Measurements from ENCODE around the gene PITPNM1.

The PITPNM1 gene

GRCh38 chr11:67484847-67485311 lies 20.3 kb downstream of the PITPNM1 start:
- H3K27ac ChIP-seq (replicated peaks), result no peak overlapping the region
- no peak overlapping the region for H3K4me3 ChIP-seq (replicated peaks; ENCODE audit: insufficient read depth, low read length)
- DNase-seq (ENCODE audit: low read depth in 1 of 2, low spot score in 1 of 2), result peak; percentile 51 to 76
- H3K27me3 ChIP-seq (ENCODE audit: insufficient read depth, poor library complexity, severe bottlenecking), result no peaks in the 10 kb centered on the region
- TF ChIP-seq POLR2AphosphoS5 (IDR thresholded peaks at IDR 0.05; ENCODE audit: low read depth) (no peak), GABPA (IDR thresholded peaks at IDR 0.05; ENCODE audit: low read depth) (no peak), SPI1 (IDR thresholded peaks at IDR 0.05; ENCODE audit: borderline replicate concordance, low read depth) (peak; percentile 47; the same call in 1 of the 2 replicates)
- TF ChIP-seq, protein P1, sequence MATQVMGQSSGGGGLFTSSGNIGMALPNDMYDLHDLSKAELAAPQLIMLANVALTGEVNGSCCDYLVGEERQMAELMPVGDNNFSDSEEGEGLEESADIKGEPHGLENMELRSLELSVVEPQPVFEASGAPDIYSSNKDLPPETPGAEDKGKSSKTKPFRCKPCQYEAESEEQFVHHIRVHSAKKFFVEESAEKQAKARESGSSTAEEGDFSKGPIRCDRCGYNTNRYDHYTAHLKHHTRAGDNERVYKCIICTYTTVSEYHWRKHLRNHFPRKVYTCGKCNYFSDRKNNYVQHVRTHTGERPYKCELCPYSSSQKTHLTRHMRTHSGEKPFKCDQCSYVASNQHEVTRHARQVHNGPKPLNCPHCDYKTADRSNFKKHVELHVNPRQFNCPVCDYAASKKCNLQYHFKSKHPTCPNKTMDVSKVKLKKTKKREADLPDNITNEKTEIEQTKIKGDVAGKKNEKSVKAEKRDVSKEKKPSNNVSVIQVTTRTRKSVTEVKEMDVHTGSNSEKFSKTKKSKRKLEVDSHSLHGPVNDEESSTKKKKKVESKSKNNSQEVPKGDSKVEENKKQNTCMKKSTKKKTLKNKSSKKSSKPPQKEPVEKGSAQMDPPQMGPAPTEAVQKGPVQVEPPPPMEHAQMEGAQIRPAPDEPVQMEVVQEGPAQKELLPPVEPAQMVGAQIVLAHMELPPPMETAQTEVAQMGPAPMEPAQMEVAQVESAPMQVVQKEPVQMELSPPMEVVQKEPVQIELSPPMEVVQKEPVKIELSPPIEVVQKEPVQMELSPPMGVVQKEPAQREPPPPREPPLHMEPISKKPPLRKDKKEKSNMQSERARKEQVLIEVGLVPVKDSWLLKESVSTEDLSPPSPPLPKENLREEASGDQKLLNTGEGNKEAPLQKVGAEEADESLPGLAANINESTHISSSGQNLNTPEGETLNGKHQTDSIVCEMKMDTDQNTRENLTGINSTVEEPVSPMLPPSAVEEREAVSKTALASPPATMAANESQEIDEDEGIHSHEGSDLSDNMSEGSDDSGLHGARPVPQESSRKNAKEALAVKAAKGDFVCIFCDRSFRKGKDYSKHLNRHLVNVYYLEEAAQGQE (IDR thresholded peaks at IDR 0.05; ENCODE audit: insufficient replicate concordance, low read depth), result no peak
- TF ChIP-seq, protein P2, sequence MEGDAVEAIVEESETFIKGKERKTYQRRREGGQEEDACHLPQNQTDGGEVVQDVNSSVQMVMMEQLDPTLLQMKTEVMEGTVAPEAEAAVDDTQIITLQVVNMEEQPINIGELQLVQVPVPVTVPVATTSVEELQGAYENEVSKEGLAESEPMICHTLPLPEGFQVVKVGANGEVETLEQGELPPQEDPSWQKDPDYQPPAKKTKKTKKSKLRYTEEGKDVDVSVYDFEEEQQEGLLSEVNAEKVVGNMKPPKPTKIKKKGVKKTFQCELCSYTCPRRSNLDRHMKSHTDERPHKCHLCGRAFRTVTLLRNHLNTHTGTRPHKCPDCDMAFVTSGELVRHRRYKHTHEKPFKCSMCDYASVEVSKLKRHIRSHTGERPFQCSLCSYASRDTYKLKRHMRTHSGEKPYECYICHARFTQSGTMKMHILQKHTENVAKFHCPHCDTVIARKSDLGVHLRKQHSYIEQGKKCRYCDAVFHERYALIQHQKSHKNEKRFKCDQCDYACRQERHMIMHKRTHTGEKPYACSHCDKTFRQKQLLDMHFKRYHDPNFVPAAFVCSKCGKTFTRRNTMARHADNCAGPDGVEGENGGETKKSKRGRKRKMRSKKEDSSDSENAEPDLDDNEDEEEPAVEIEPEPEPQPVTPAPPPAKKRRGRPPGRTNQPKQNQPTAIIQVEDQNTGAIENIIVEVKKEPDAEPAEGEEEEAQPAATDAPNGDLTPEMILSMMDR (IDR thresholded peaks at IDR 0.05; ENCODE audit: insufficient read depth, low read length), result no peak

DNA sequence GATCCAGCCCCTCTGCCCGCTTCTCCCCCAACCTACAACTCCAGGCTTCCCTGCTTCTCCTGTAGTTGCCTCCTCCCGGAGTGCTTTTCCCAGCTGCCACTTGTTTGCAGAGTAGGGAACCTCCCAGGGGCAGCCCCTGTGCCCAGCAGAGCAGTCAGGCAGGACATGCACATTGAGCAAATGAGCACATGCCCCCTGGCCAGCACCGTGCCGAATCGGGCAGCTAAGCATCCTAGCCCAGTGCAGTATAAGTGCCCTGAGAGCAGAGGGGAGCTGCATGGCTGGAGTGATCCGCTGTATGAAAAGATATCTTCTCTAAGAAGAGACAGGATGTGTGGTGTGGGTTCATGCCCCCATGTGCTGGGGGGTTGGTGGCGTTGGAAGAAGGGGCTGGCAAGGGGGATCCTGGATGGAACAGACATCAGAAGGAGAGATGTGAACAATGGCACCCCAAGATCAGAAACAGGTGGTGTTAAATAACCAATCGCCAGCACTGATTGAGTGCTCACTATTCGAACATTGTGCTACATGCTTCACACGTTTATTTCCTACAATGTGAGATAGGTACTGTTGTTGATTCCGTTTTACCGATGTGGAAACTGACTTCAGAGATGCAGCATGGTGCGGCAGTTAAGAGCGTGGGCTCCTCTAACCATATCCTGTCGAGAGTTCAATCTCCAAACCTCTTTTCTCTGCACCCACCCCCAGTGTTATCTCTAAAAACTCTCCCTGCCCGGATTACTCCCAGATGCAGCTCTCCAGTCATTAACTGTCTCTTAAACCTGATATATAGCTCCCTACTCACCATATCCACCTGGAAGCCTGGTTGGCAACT lies 21.1 kb downstream of the PITPNM1 start:
- H3K27me3 ChIP-seq (ENCODE audit: insufficient read depth, poor library complexity, severe bottlenecking), result no peaks in the 10 kb centered on the region
- H3K27ac ChIP-seq (replicated peaks), result no peak overlapping the region
- no peak overlapping the region for H3K4me3 ChIP-seq (replicated peaks; ENCODE audit: insufficient read depth, low read length)
- DNase-seq (ENCODE audit: low read depth in 1 of 2, low spot score in 1 of 2), result no peak
- TF ChIP-seq GABPA (IDR thresholded peaks at IDR 0.05; ENCODE audit: low read depth) (no peak), POLR2AphosphoS5 (IDR thresholded peaks at IDR 0.05; ENCODE audit: low read depth) (no peak), SPI1 (IDR thresholded peaks at IDR 0.05; ENCODE audit: borderline replicate concordance, low read depth) (no peak)
- TF ChIP-seq, protein P2 (IDR thresholded peaks at IDR 0.05; ENCODE audit: insufficient read depth, low read length), result no peak
- TF ChIP-seq, protein P1 (IDR thresholded peaks at IDR 0.05; ENCODE audit: insufficient replicate concordance, low read depth), result no peak

DNA sequence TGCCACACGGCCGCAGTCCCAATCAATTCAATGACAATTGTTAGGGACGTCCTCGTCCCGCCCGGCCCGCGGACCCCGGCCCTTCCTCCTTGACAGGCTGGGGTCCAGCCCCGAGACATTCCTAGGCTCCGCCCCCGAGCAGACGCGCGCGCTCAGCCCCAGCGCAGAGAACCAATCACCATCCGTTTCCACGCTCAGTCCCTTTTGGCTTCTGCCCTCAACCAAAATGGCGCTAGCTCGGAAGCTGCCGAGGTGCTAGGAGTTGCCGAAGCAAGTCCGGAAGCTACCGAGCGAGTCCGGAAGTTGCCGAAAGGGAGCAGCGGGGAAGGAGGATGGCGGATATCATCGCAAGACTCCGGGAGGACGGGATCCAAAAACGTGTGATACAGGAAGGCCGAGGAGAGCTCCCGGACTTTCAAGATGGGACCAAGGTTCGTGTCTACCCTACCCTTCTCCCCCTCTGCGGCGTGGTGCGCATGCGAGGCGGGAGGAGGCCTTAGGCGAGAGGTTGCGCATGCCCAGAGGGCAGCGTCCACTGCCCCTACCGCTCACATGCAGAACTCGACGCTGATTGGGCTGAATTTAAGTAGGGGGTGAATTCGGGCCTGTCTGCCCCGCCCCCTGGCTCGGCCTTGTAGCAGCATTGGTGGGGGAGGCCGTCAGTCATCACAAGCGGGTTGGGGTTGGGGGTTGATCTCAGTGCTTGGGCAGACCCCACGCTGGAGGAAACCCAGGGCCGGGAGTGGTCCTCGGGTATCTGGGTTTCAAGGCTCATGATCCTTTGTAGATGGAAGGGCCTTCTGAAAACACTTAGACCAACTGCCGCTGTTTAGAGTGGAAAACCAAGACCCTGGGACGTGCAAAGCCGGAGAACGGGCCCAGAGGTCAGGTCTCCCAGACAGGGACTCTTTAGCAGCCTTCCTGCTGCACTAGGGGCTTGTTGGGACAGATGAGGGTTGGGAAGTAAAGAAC lies 22.1 kb downstream of the PITPNM1 start, which contains the start of gene AIP:
Gene AIP, plus strand, starts transcription at position 200 of the 972 bp plus-strand sequence. Its CDS starts 133 bp downstream, at position 333.
- Histone ChIP-seq H3K27me3 (ENCODE audit: insufficient read depth, poor library complexity, severe bottlenecking) (no peaks in the 10 kb centered on the region), H3K4me3 (replicated peaks; ENCODE audit: insufficient read depth, low read length) (peak within 1 kb of the TSS; percentile 48), H3K27ac (replicated peaks) (peak within 1 kb of the TSS; percentile 66)
- peak; percentile 98 to 99 for DNase-seq (ENCODE audit: low read depth in 1 of 2, low spot score in 1 of 2)
- no peak for TF ChIP-seq GABPA (IDR thresholded peaks at IDR 0.05; ENCODE audit: low read depth)
- TF ChIP-seq, protein P1 (IDR thresholded peaks at IDR 0.05; ENCODE audit: insufficient replicate concordance, low read depth), result peak; percentile 36
- peak; percentile 68 for TF ChIP-seq POLR2AphosphoS5 (IDR thresholded peaks at IDR 0.05; ENCODE audit: low read depth)
- no peak for TF ChIP-seq SPI1 (IDR thresholded peaks at IDR 0.05; ENCODE audit: borderline replicate concordance, low read depth)
- TF ChIP-seq, protein P2 (IDR thresholded peaks at IDR 0.05; ENCODE audit: insufficient read depth, low read length), result no peak

All from HL-60 (cell line).